Spinal cord (tissue), 10 donors: ENCODE measurements around the gene RNF144A. TPM values are rescaled to one million over a fixed set of nuclear protein-coding genes. Genes with fewer than 3 reads are reported as not detected.
A peak's percentile ranks its signal among the peaks of the same experiment; 100 is the strongest.

ENCODE experiments used
- DNase-seq, 6 donors: peaks; one replicate each; pipeline versions ENCODE4 v3.0.0 to v3.0.0-alpha.2; 2013 to 2015; ENCODE audit warnings: low spot score in 6 of 6, low read depth in 4 of 6
- H3K27ac ChIP-seq: one replicate; pipeline ENCODE4 v1.5.1; 2013; ENCODE audit warnings: low read depth, low read length, control low read depth
- H3K27me3 ChIP-seq: one replicate; pipeline ENCODE4 v1.6.1; 2013; ENCODE audit warnings: low read length; ENCODE audit not compliant: control insufficient read depth, insufficient read depth
- H3K36me3 ChIP-seq: one replicate; pipeline ENCODE4 v1.6.1; 2013; ENCODE audit warnings: low read length; ENCODE audit not compliant: control insufficient read depth, insufficient read depth
- H3K4me1 ChIP-seq: one replicate; pipeline ENCODE4 v1.6.1; 2013; ENCODE audit warnings: low read length; ENCODE audit not compliant: control insufficient read depth, insufficient read depth
- H3K4me3 ChIP-seq: one replicate; pipeline ENCODE4 v1.5.1; 2013; ENCODE audit warnings: low read depth, low read length, control low read depth
- H3K9me3 ChIP-seq: one replicate; pipeline ENCODE4 v1.6.1; 2013; ENCODE audit warnings: low read length; ENCODE audit not compliant: control insufficient read depth, insufficient read depth
- WGBS: methylation state at CpG from one replicate; pipeline ENCODE4 v1.1.5; 2013; ENCODE audit warnings: missing lambda C conversion rate; ENCODE audit not compliant: insufficient coverage; 5-methylcytosine and 5-hydroxymethylcytosine counted together
- polyA plus RNA-seq, 2 donors: library from polyadenylated mRNA; unstranded; fragments of 120-200 nt; gene quantifications; one replicate each; pipeline ENCODE4 v1.2.1, GENCODE V29; 2013; ENCODE audit not compliant: insufficient read length in 2 of 2
- total RNA-seq, 2 donors: library from RNA; depleted of rRNA in 1 of 2; stranded (reverse); fragments of 120-200 nt in 1 of 2; fragments of >200 nt in 1 of 2; gene quantifications; one replicate each; pipeline versions ENCODE4 v1.2.3 to v1.2.4, GENCODE V29; 2013 to 2014
- donor health status: healthy.

RNF144A gene
- total and polyA plus RNA-seq, 4 donors: 38.2 to 94.0 (median 76.7) TPM

- Histone ChIP-seq H3K27me3 (no peaks in the 10 kb centered on the region), H3K4me1 (peaks cover 33% of the 10 kb centered on the region), H3K27ac (no peak overlapping the region), H3K9me3 (no peaks in the 10 kb centered on the region), H3K36me3 (peaks cover 47% of the 10 kb centered on the region), H3K4me3 (no peak overlapping the region)
- 89% methylated on average over 6 of the region's 6 CpGs for WGBS
- DNase-seq: no peak
These were observed 102.8 kb downstream of the RNF144A start for GRCh38 chr2:7020059-7020458.

GRCh38 chr2:7020468-7020867, 103.3 kb downstream of the RNF144A start:
- Histone ChIP-seq H3K4me3 (no peak overlapping the region), H3K27me3 (no peaks in the 10 kb centered on the region), H3K9me3 (no peaks in the 10 kb centered on the region), H3K27ac (no peak overlapping the region), H3K4me1 (peaks cover 33% of the 10 kb centered on the region), H3K36me3 (peaks cover 51% of the 10 kb centered on the region)
- no peak for DNase-seq
- 96% methylated on average over 8 of the region's 8 CpGs for WGBS

- no peaks in the 10 kb centered on the region for H3K27me3 ChIP-seq
- peaks cover 34% of the 10 kb centered on the region for H3K4me1 ChIP-seq
- no peak overlapping the region for H3K27ac ChIP-seq
- WGBS: 65% methylated on average over 11 of the region's 11 CpGs
- peaks cover 52% of the 10 kb centered on the region for H3K36me3 ChIP-seq
- DNase-seq: no peak
- no peak overlapping the region for H3K4me3 ChIP-seq
- no peaks in the 10 kb centered on the region for H3K9me3 ChIP-seq
These were observed 103.8 kb downstream of the RNF144A start for GRCh38 chr2:7020939-7021470.

GRCh38 chr2:7022492-7023385, 105.5 kb downstream of the RNF144A start:
- H3K36me3 ChIP-seq: peaks cover 54% of the 10 kb centered on the region
- DNase-seq: peak in 1 of 6 donors; percentile 58
- no peak overlapping the region for H3K4me3 ChIP-seq
- H3K27ac ChIP-seq: no peak overlapping the region
- no peaks in the 10 kb centered on the region for H3K27me3 ChIP-seq
- WGBS: 65% methylated on average over 9 of the region's 11 CpGs
- H3K9me3 ChIP-seq: no peaks in the 10 kb centered on the region
- H3K4me1 ChIP-seq: peaks cover 34% of the 10 kb centered on the region

GRCh38 chr2:7023542-7023941, 106.3 kb downstream of the RNF144A start:
- Histone ChIP-seq H3K9me3 (no peaks in the 10 kb centered on the region), H3K4me1 (peaks cover 33% of the 10 kb centered on the region), H3K27ac (no peak overlapping the region), H3K4me3 (no peak overlapping the region), H3K36me3 (peaks cover 57% of the 10 kb centered on the region), H3K27me3 (no peaks in the 10 kb centered on the region)
- WGBS: 100% methylated on average over 2 of the region's 2 CpGs
- no peak for DNase-seq

GRCh38 chr2:7024261-7024660, 107.0 kb downstream of the RNF144A start:
- WGBS: 84% methylated on average over 18 of the region's 18 CpGs
- DNase-seq: no peak
- Histone ChIP-seq H3K36me3 (peaks cover 58% of the 10 kb centered on the region), H3K9me3 (no peaks in the 10 kb centered on the region), H3K4me1 (peaks cover 37% of the 10 kb centered on the region), H3K27me3 (no peaks in the 10 kb centered on the region), H3K27ac (no peak overlapping the region), H3K4me3 (no peak overlapping the region)

GRCh38 chr2:7025082-7025481, 107.9 kb downstream of the RNF144A start:
- Histone ChIP-seq H3K27ac (no peak overlapping the region), H3K4me3 (no peak overlapping the region), H3K36me3 (peaks cover 60% of the 10 kb centered on the region), H3K27me3 (no peaks in the 10 kb centered on the region), H3K9me3 (no peaks in the 10 kb centered on the region), H3K4me1 (peaks cover 40% of the 10 kb centered on the region)
- 87% methylated on average over 5 of the region's 9 CpGs for WGBS
- no peak for DNase-seq

GRCh38 chr2:7026742-7027141, 109.5 kb downstream of the RNF144A start:
- H3K36me3 ChIP-seq: peaks cover 59% of the 10 kb centered on the region
- peaks cover 40% of the 10 kb centered on the region for H3K4me1 ChIP-seq
- no peak overlapping the region for H3K4me3 ChIP-seq
- no peaks in the 10 kb centered on the region for H3K9me3 ChIP-seq
- H3K27ac ChIP-seq: peak overlapping the region; percentile 37
- 12% methylated on average over 5 of the region's 8 CpGs for WGBS
- DNase-seq: peak in 2 of 6 donors; percentile 52 to 89
- H3K27me3 ChIP-seq: no peaks in the 10 kb centered on the region

- DNase-seq: no peak
- WGBS: no CpG with 5 or more reads among the region's 4 CpGs
- no peak overlapping the region for H3K27ac ChIP-seq
- no peaks in the 10 kb centered on the region for H3K27me3 ChIP-seq
- H3K4me1 ChIP-seq: peaks cover 40% of the 10 kb centered on the region
- H3K36me3 ChIP-seq: peaks cover 63% of the 10 kb centered on the region
- no peak overlapping the region for H3K4me3 ChIP-seq
- no peaks in the 10 kb centered on the region for H3K9me3 ChIP-seq
These were observed 110.2 kb downstream of the RNF144A start for GRCh38 chr2:7027411-7027810.
